SU-DHL-6 (cell line): ENCODE measurements around the gene RBX1.

Source experiments
- EZH2phosphoT487 ChIP-seq: fragments of 200-600 bp; sonication (generic), shearing (Covaris generic); conservative IDR thresholded peaks from 2 replicates; pipeline ENCODE4 v1.6.1; 2018; ENCODE audit warnings: mild to moderate bottlenecking, antibody characterized with exemption, low read length, moderate library complexity, mixed read lengths
- TF ChIP-seq, protein P1 (sequence below): fragments of 200-600 bp; sonication (generic); IDR thresholded peaks from one replicate; pipeline ENCODE4 v1.5.1; 2017; ENCODE audit warnings: antibody characterized with exemption, mild to moderate bottlenecking, low read length, moderate library complexity; ENCODE audit not compliant: insufficient read depth, poor library complexity, severe bottlenecking

- TF ChIP-seq, protein P1, sequence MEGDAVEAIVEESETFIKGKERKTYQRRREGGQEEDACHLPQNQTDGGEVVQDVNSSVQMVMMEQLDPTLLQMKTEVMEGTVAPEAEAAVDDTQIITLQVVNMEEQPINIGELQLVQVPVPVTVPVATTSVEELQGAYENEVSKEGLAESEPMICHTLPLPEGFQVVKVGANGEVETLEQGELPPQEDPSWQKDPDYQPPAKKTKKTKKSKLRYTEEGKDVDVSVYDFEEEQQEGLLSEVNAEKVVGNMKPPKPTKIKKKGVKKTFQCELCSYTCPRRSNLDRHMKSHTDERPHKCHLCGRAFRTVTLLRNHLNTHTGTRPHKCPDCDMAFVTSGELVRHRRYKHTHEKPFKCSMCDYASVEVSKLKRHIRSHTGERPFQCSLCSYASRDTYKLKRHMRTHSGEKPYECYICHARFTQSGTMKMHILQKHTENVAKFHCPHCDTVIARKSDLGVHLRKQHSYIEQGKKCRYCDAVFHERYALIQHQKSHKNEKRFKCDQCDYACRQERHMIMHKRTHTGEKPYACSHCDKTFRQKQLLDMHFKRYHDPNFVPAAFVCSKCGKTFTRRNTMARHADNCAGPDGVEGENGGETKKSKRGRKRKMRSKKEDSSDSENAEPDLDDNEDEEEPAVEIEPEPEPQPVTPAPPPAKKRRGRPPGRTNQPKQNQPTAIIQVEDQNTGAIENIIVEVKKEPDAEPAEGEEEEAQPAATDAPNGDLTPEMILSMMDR = no peak
- TF ChIP-seq EZH2phosphoT487 = no peak
Measured at GRCh38 chr22:40975366-40975765, 24.2 kb downstream of the RBX1 start.
